Thoracic aorta (tissue), 2 donors: ENCODE data around the gene SOCS7. TPM values are rescaled to one million over a fixed set of nuclear protein-coding genes. Genes with fewer than 3 reads are reported as not detected.

Experiments used
- ATAC-seq: fragments of 150-250 bp; one replicate; pipeline ENCODE4 v1.8.0; 2017; ENCODE audit warnings: low read depth; ENCODE audit not compliant: insufficient number of reproducible peaks, low FRiP score
- DNase-seq: peaks from one replicate; pipeline ENCODE4 v3.0.0-alpha.2; 2020; ENCODE audit warnings: low spot score
- H3K27ac ChIP-seq, 2 donors: fragments of 200-600 bp; sonication (generic); 1 replicate in 1 of 2; 2 replicates in 1 of 2; pipeline ENCODE4 v1.5.1; 2016; ENCODE audit warnings: mild to moderate bottlenecking in 2 of 2, moderate library complexity in 2 of 2
- H3K27me3 ChIP-seq: fragments of 200-600 bp; sonication (generic); replicated peaks from 2 replicates; pipeline ENCODE4 v1.6.0; 2016; ENCODE audit warnings: mild to moderate bottlenecking; ENCODE audit not compliant: insufficient read depth
- H3K36me3 ChIP-seq: fragments of 200-600 bp; sonication (generic); one replicate; pipeline ENCODE4 v1.5.1; 2016
- H3K4me1 ChIP-seq, 2 donors: fragments of 200-600 bp; sonication (generic); 1 replicate in 1 of 2; 2 replicates in 1 of 2; pipeline versions ENCODE4 v1.5.1 to v1.6.0; 2016; ENCODE audit warnings: low read depth in 2 of 2, mild to moderate bottlenecking in 1 of 2; ENCODE audit not compliant: control insufficient read depth in 1 of 2
- H3K4me3 ChIP-seq: fragments of 200-600 bp; sonication (generic); 2 replicates; pipeline ENCODE4 v1.5.1; 2016; ENCODE audit warnings: mild to moderate bottlenecking
- H3K9me3 ChIP-seq: fragments of 200-600 bp; sonication (generic); 2 replicates; pipeline ENCODE4 v1.5.1; 2016
- total RNA-seq, 2 donors: library from RNA; depleted of rRNA; stranded (reverse); fragments of >200 nt; gene quantifications; one replicate each; pipeline versions ENCODE4 v1.1.0 to v1.2.3, GENCODE V29; 2016
- TF ChIP-seq, protein P1 (sequence below): fragments of 200-600 bp; sonication (generic); IDR thresholded peaks from one replicate; pipeline ENCODE4 v1.5.1; 2019; ENCODE audit warnings: antibody characterized with exemption

The SOCS7 gene
- total RNA-seq, 2 donors from 2014 or later: 14.3 to 21.9 TPM

DNA sequence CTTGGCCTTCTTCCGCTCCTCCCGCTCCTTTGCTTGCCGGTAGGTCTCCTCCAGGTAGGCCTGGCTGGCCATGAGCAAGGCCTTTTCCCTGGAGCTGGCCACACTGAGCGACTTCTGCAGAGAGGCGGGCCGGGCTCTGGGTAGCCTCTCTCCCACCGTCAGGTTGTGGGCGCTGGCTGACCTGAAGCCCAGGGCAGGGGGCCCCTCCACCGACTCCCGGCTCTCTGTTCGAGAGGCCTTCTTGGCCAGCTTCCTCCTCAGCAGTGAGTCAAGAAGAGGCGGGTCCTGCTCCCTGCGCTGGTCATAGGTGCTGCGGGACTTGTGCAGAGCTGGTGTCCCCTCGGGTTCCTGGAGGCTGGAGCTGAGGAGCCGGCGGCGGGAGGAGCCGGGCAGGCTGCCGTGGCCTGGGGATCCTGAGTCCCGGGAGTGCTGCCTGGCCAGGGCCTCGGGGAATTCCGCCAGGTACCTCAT, 20.7 kb upstream of the SOCS7 start:
- Histone ChIP-seq H3K4me3 (no peak overlapping the region), H3K27ac (no peak overlapping the region), H3K27me3 (no peaks in the 10 kb centered on the region), H3K9me3 (no peaks in the 10 kb centered on the region), H3K36me3 (no peaks in the 10 kb centered on the region), H3K4me1 (no peaks in the 10 kb centered on the region)
- DNase-seq (no peak), ATAC-seq (no peak)
- TF ChIP-seq, protein P1, sequence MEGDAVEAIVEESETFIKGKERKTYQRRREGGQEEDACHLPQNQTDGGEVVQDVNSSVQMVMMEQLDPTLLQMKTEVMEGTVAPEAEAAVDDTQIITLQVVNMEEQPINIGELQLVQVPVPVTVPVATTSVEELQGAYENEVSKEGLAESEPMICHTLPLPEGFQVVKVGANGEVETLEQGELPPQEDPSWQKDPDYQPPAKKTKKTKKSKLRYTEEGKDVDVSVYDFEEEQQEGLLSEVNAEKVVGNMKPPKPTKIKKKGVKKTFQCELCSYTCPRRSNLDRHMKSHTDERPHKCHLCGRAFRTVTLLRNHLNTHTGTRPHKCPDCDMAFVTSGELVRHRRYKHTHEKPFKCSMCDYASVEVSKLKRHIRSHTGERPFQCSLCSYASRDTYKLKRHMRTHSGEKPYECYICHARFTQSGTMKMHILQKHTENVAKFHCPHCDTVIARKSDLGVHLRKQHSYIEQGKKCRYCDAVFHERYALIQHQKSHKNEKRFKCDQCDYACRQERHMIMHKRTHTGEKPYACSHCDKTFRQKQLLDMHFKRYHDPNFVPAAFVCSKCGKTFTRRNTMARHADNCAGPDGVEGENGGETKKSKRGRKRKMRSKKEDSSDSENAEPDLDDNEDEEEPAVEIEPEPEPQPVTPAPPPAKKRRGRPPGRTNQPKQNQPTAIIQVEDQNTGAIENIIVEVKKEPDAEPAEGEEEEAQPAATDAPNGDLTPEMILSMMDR: no peak

- no peak overlapping the region for H3K4me3 ChIP-seq
- no peaks in the 10 kb centered on the region for H3K9me3 ChIP-seq
- DNase-seq (no peak), ATAC-seq (no peak)
- H3K36me3 ChIP-seq: no peaks in the 10 kb centered on the region
- H3K4me1 ChIP-seq: no peaks in the 10 kb centered on the region
- no peak overlapping the region for H3K27ac ChIP-seq
- TF ChIP-seq, protein P1: no peak
- no peaks in the 10 kb centered on the region for H3K27me3 ChIP-seq
These were observed 18.9 kb upstream of the SOCS7 start for GRCh38 chr17:38332735-38333134.

- H3K9me3 ChIP-seq: no peaks in the 10 kb centered on the region
- DNase-seq: no peak
- H3K4me1 ChIP-seq: no peaks in the 10 kb centered on the region
- no peak overlapping the region for H3K4me3 ChIP-seq
- no peak overlapping the region for H3K27ac ChIP-seq
- no peaks in the 10 kb centered on the region for H3K27me3 ChIP-seq
- no peaks in the 10 kb centered on the region for H3K36me3 ChIP-seq
- TF ChIP-seq, protein P1: peak; percentile 9
- no peak for ATAC-seq
These were observed 17.9 kb upstream of the SOCS7 start for GRCh38 chr17:38333635-38334295.

GRCh38 chr17:38334480-38335364, 16.9 kb upstream of the SOCS7 start:
- Histone ChIP-seq H3K4me3 (no peak overlapping the region), H3K9me3 (no peaks in the 10 kb centered on the region), H3K27ac (no peak overlapping the region), H3K4me1 (no peaks in the 10 kb centered on the region), H3K36me3 (no peaks in the 10 kb centered on the region), H3K27me3 (no peaks in the 10 kb centered on the region)
- ATAC-seq (no peak), DNase-seq (no peak)
- TF ChIP-seq, protein P1: no peak

GRCh38 chr17:38336838-38337237, 14.8 kb upstream of the SOCS7 start:
- Histone ChIP-seq H3K27me3 (no peaks in the 10 kb centered on the region), H3K36me3 (no peaks in the 10 kb centered on the region), H3K9me3 (no peaks in the 10 kb centered on the region), H3K27ac (no peak overlapping the region), H3K4me3 (no peak overlapping the region), H3K4me1 (no peaks in the 10 kb centered on the region)
- TF ChIP-seq, protein P1: no peak
- ATAC-seq (no peak), DNase-seq (no peak)
